NCI-H2107 treated with DMSO at 0.1 percent for 48 hours (cell line): ENCODE measurements around the gene SLC36A3.
"Not testable (repeated sequence)": the region's sequence is repeated elsewhere in the genome, so short reads cannot be mapped to it uniquely, and the experiment has no call there.

ENCODE experiments used
- DNase-seq: peaks from one replicate; lab custom pipeline; 2025; ENCODE audit not compliant: unreplicated experiment; lab: John Stamatoyannopoulos, UW

Gene SLC36A3

DNA sequence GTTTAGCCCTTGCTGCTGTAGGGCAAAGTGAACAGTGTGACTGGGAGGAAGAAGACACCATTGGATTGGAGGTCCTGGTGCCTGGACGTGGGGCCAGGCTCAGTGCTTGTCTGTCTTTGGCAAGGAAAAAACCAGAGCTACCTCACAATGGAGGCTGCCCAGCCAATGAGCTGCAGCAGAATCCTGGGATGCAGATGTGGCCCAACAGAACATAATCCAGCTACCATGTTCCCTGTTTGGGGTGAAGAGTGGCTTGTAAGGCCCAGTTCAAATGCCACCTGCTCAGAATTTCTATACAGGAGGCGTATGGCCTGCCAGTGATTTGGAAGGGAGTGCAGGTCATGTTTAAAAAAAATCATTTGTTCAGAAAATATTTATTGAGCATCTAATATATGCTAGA is at the start of gene SLC36A3:
TSS of gene SLC36A3 (minus strand) at position 101 of the 400 bp plus-strand sequence. CDS start 412 bp downstream, outside the sequence.
- DNase-seq: no peak

- DNase-seq: no peak
Measured at GRCh38 chr5:151351671-151352070, 48.1 kb upstream of the SLC36A3 start.

GRCh38 chr5:151348789-151349188 is 45.2 kb upstream of the SLC36A3 start:
- no peak for DNase-seq

- no peak for DNase-seq
Measured at GRCh38 chr5:151347369-151347768, 43.8 kb upstream of the SLC36A3 start, which contains the start of gene SLC36A2. Gene SLC36A2 (minus strand): TSS chr5:151347559. CDS start chr5:151347460, 99 bp downstream.

GRCh38 chr5:151345808-151346478 is 42.4 kb upstream of the SLC36A3 start:
- DNase-seq: no peak

DNA sequence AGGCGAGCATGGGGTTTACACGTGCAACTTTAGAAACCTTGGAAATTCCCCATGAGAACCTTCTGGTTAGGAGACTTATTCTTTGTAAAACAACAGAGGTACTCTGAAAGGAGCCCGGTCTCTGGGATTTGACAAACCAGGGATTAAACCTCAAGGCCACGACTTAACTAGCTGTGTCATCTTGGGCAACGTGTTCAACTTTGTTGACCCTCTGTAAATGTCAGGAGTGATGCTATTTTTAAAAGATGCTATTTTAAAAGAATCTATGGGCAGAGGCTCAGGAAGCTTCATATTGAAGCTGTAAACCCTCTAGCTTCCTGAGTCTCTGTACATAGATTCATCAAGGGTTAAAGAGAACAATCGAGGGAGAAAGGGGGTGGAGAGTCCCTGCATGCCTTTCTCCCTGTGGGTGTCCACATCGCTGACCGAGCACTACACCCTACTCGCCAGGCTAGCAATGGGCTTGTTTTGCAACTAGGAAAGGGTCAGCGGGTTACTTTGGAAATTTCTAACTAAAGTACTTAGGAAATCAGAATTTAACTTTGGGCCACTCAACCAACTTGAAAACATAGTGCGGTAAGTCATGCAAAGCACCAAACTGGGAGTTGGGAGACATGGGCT is 41.7 kb upstream of the SLC36A3 start:
- DNase-seq: no peak

DNA sequence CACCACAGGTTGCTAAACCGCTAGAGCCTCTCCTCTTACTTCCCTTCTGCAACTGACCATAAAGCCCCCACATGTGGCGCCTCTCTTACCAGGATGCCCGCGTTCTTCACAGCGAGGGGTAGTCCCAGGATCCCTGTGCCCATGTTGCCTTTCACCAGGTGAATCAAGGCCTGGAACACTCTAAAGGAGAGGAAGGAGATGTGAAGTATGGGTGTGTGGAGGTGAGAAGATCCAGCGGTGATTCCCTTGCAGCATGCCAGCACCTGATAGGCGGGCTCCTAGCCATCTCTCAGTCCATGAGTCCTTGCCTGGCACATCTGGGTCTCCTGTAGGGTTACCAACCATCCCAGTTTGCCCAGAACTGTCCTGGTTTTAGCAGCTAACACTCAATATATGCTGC is 40.5 kb upstream of the SLC36A3 start:
- no peak for DNase-seq

GRCh38 chr5:151340004-151340403 is 36.4 kb upstream of the SLC36A3 start:
- no peak for DNase-seq

- DNase-seq: no peak
Measured at GRCh38 chr5:151338734-151339133, 35.2 kb upstream of the SLC36A3 start.

DNA sequence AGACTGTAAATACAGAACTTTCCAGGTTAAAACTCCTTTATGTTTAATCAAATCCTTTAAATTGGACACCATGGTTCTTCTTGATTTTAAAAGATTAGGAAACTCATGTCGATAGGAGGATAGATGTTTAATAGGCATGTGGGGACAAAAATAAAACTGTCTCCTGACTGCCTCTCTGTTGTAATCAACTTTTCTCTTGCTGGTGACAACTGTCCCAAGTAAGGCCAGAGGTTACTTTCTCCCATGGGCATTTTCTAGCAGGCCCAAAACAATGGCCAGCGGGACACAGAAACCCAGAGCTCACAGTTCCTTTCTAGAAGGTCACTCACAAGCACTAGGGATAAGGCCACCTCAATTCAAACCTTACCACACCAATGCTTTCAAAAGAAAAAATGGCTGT is 29.3 kb upstream of the SLC36A3 start:
- no peak for DNase-seq

DNA sequence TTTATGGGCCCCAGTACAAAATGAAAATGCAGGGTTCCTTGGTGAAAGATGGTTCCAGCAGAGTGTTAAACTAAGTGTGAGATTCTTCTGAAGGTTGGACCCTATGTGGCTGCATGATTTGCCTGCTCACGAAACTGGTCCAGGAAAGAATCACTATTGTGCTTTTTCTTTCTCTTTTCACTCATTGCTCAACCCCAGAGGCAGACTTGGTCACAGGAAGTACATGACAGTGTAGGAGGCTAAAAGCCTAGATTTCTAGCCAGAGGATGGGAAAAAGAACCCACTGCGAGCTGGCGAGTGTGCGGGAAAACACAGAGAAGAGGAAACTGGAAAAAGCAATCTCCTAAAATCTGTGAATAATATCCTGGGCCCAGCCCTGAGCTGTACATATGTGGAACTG is 25.2 kb upstream of the SLC36A3 start:
- DNase-seq: no peak

GRCh38 chr5:151327585-151327984 is 24.0 kb upstream of the SLC36A3 start:
- no peak for DNase-seq

DNA sequence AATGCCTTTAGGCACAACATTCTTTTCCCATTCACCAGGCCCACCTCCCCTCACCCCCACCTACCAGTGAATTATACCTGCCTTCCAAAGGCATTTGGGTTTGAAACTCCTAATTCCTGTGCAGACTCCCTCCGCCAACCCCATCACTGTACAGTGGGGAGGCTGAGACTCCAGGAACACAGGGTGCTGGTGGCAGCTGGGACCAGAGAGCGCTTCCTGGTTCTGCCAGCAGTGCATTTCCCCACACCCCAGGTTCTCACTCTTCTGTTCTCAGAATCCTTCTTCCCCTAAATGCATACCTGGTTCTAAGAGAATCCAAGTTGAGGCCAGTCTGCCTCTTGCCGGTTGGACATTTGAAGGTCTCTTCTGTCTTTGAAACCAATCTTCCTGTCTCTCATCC is 22.7 kb upstream of the SLC36A3 start:
- DNase-seq: no peak

DNA sequence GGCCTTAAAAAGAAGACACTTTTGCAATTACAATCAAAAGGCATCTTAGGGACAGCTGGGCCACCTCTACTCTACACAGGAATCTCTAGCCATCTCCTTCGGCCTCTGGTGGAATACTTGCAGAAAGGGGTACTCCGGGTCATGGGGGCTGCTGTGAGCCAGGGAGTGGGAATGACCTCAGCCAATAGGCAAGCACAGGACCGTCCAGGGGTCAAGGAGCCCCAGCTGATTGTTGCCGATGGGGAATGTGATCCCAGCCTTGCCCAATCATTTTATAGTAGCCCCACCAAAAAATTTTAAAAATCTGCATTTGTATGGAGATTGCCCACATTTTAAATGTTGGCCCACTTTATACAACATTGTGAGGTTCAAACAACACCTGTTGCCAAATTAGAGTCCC is 16.9 kb upstream of the SLC36A3 start:
- DNase-seq: no peak

DNA sequence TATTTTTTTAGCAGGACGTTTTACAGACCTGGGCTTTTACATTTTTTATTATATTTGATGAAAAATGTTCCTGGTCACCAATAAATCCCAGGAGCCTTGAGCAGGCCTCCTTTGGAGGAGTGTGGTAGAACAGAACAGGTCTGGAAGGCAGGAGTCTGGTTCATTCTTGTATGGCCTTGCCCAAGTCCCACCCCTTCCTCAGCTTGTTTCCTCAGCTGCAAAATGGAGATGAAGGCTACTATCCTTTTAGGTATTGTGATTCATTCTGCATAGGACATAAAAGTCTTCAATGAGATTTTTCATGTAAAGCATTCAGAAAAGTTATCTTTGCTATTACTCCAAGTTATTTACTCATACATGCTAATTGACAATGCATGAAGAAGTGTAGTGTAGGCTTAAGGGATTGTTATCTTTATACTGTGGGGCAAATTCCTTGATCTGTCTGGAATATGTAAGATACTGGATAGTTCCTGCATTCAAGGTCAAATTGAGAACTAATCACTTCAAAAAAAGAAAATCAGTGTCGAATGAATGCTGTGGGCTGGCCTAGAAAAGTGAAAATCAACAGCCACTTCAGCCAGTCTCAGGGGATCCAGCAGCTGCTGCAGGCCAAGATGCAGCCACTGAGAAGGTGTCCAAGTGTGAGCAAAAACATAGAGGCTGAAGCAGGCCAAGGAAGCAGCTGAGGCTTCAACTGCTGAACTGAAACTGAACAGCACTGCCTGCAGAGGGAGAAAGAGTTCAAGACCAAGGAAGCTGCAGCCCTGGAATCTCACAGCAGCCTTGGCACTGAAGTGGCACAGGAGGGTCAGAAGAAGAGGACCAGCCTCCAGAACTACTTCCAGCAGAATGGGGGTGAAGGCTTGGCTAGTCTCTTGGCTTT is 15.5 kb upstream of the SLC36A3 start:
- peak; percentile 6 for DNase-seq

GRCh38 chr5:151317871-151318270 is 14.3 kb upstream of the SLC36A3 start:
- no peak for DNase-seq

- peak; percentile 8 for DNase-seq
Measured at GRCh38 chr5:151315998-151316597, 12.5 kb upstream of the SLC36A3 start.

DNA sequence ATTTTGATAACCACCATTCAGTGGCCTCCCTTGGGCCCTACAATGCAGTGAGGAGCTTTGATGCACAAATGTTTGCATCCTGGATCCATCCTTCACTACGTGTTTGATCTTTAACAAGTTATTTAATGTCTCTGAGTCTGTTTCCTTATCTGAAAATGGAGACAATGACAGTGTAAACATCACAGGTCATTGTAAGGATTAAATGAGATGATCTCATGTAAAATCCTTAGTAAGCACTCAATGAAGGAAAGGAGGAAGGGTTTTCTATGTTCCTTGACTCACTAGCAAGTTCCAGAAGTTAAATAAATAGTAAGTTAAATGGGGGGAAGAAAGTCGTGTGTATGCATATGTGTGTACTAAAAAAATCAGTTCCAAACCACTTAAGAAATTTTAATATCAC is 9.8 kb upstream of the SLC36A3 start:
- no peak for DNase-seq

DNA sequence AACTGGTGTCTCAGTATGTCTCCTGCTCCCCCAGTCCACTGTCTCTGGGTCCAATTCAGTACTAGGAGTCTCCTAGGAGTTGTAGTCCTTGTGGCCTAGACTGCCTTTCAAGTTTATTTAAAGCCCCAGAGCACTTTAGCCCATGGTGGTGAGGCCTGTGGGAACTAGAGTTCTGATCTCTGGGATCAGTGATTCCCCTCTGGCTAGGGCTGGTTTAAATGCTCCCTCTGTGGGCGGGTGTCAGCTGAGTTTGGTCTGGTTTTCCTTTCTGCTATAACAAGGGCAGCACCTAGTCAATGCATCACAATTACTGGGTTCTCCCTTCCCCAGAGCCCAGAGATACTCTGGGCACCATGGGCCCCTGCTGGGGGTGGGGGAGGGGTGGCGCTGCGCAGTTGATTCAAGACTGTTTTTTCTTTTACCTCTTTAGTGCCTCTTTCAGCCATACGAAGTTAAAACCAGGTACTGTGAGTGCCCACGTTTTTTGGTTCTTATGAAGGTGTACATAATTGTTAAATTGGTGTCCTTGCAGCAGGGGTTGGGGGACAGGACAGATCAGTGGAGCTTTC is 9.3 kb upstream of the SLC36A3 start:
- DNase-seq: no peak

- no peak for DNase-seq
Measured at GRCh38 chr5:151310932-151311331, 7.4 kb upstream of the SLC36A3 start.

DNA sequence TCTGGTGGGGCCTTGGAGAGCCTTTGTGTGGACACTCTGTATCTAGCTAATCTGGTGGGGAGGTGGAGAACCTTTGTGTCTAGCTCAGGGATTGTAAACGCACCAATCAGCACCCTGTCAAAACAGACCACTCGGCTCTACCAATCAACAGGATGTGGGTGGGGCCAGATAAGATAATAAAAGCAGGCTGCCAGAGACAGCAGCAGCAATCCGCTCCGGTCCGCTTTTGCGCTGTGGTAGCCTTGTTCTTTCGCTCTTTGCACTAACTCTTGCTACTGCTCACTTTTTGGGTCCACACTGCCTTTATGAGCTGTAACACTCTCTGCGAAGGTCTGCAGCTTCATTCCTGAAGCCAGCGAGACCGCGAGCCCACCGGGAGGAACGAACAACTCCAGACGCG is 6.3 kb upstream of the SLC36A3 start:
- DNase-seq: not testable (repeated sequence)
